Chondrocyte (in vitro differentiated cells): ENCODE measurements around the gene TANC1. TPM values are rescaled to one million over a fixed set of nuclear protein-coding genes. Genes with fewer than 3 reads are reported as not detected.

ENCODE experiments used
- DNase-seq: peaks from one replicate; pipeline ENCODE4 v3.0.0; 2021; ENCODE audit warnings: mixed read lengths, low spot score
- H3K27ac Mint-ChIP-seq: one replicate; pipeline ENCODE4 v1.8.0; 2021; ENCODE audit warnings: mild to moderate bottlenecking, moderate library complexity, mixed read lengths; ENCODE audit not compliant: unreplicated experiment
- H3K27me3 Mint-ChIP-seq: 2 replicates; pipeline ENCODE4 v1.8.0; 2021; ENCODE audit warnings: low read depth, mixed read lengths
- H3K36me3 Mint-ChIP-seq: 2 replicates; pipeline ENCODE4 v1.8.0; 2021; ENCODE audit warnings: low read depth, mixed read lengths
- H3K4me1 Mint-ChIP-seq: 2 replicates; pipeline ENCODE4 v1.8.0; 2021; ENCODE audit warnings: low read depth, mild to moderate bottlenecking, mixed read lengths
- H3K4me3 Mint-ChIP-seq: one replicate; pipeline ENCODE4 v1.8.0; 2021; ENCODE audit warnings: mild to moderate bottlenecking, moderate library complexity, mixed read lengths; ENCODE audit not compliant: unreplicated experiment
- H3K9me3 Mint-ChIP-seq: 2 replicates; pipeline ENCODE4 v1.8.0; 2021; ENCODE audit warnings: low read depth, mixed read lengths
- total RNA-seq: library from RNA; stranded (reverse); gene quantifications from 3 replicates; pipeline ENCODE4 v1.2.1, GENCODE V29; 2021
- TF ChIP-seq, protein P1 (sequence below): fragments of 200-600 bp; sonication (generic); IDR thresholded peaks from 2 replicates; pipeline ENCODE4 v1.5.0; 2021; ENCODE audit warnings: antibody characterized with exemption, mild to moderate bottlenecking, moderate library complexity

TANC1 gene
- total RNA-seq, 1 donor from 2014 or later = 29.5 TPM

DNA sequence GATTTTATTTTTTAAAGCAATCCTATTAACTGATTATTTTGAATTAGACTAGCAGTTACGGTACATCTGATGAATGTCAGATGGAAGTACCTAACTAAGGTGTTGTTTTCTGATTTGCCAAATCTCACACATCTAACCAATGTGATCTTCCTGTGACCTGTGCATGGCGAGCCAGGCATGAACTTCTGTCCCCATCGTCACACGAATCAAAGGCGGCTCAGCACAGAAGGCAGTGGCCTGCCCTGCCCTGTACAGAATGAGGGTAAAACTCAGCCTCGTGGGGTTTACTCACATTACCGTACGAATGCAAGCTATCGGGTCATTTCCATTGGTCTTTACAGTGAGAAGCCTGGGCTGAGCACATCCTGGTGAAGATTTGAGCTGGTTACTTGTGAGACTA is 230.8 kb downstream of the TANC1 start:
- Mint-ChIP-seq H3K9me3 (no peaks in the 10 kb centered on the region), H3K27ac (no peak overlapping the region), H3K36me3 (peaks cover 29% of the 10 kb centered on the region)

DNA sequence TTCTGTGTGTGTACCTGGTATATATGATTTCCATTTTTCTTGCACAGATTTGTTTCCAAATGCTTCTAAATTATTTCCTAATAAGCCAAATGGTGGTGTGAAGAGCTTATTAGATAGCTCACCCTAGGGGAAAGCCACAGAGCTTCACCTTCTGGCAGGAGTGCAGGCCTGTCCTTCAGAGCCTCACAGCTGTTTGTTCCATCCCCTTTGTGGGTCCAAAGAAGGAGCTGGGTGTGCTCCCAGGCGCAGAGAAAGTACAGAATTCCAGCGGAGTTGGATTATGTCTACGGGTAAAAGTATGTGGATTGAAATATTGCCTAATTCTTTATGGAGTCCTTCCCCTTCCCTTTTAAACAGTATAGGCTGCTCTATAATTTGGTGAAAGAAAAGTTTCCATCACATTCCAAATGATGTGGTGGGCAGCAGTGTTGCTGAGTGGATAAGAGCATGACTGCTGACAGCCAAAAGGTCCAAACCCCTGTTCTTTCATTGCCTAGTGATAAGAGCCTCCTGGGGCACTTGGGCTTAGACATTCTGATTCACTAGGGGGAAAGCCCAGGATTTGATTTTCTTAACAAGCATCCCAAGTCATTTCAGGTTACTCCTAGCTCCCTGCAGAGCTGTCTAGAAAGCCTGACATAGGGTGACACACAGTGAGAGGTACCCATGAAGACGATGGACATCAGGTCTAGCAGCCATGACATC is 231.5 kb downstream of the TANC1 start:
- TF ChIP-seq, protein P1, sequence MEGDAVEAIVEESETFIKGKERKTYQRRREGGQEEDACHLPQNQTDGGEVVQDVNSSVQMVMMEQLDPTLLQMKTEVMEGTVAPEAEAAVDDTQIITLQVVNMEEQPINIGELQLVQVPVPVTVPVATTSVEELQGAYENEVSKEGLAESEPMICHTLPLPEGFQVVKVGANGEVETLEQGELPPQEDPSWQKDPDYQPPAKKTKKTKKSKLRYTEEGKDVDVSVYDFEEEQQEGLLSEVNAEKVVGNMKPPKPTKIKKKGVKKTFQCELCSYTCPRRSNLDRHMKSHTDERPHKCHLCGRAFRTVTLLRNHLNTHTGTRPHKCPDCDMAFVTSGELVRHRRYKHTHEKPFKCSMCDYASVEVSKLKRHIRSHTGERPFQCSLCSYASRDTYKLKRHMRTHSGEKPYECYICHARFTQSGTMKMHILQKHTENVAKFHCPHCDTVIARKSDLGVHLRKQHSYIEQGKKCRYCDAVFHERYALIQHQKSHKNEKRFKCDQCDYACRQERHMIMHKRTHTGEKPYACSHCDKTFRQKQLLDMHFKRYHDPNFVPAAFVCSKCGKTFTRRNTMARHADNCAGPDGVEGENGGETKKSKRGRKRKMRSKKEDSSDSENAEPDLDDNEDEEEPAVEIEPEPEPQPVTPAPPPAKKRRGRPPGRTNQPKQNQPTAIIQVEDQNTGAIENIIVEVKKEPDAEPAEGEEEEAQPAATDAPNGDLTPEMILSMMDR = no peak
- H3K4me1 Mint-ChIP-seq = peaks cover 30% of the 10 kb centered on the region
- no peak for DNase-seq
- no peak overlapping the region for H3K4me3 Mint-ChIP-seq
- peaks cover 27% of the 10 kb centered on the region for H3K36me3 Mint-ChIP-seq
- no peaks in the 10 kb centered on the region for H3K27me3 Mint-ChIP-seq
- H3K9me3 Mint-ChIP-seq = no peaks in the 10 kb centered on the region
- H3K27ac Mint-ChIP-seq = no peak overlapping the region

More for the DNA sequence above, 230.8 kb downstream of the TANC1 start:
- TF ChIP-seq, protein P1 = no peak
- no peak for DNase-seq
- Mint-ChIP-seq H3K4me1 (peaks cover 30% of the 10 kb centered on the region), H3K27me3 (no peaks in the 10 kb centered on the region), H3K4me3 (no peak overlapping the region)

DNA sequence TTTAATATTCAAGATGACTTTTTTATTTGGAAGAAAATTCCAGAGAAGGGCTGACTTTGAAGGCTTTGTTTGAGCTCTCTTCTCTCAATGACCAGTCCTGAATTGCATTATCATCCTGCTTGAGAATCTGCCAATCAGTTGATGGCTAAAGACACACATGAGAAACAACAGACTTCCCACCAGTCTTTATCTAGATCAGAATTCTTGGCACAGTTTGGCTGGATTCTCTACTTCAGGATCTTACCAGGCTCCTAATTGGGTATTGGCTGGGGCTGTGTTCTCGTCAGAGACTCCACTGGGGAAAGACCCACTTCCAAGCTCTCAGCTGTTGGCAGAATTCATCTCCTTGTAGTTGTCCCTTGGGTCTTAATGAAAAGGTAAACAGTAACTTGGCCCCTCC is 232.1 kb downstream of the TANC1 start:
- Mint-ChIP-seq H3K9me3 (no peaks in the 10 kb centered on the region), H3K27me3 (no peaks in the 10 kb centered on the region), H3K4me3 (no peak overlapping the region), H3K4me1 (peaks cover 30% of the 10 kb centered on the region), H3K27ac (peak overlapping the region; percentile 8), H3K36me3 (peaks cover 30% of the 10 kb centered on the region)
- DNase-seq = no peak
- TF ChIP-seq, protein P1 = no peak

DNA sequence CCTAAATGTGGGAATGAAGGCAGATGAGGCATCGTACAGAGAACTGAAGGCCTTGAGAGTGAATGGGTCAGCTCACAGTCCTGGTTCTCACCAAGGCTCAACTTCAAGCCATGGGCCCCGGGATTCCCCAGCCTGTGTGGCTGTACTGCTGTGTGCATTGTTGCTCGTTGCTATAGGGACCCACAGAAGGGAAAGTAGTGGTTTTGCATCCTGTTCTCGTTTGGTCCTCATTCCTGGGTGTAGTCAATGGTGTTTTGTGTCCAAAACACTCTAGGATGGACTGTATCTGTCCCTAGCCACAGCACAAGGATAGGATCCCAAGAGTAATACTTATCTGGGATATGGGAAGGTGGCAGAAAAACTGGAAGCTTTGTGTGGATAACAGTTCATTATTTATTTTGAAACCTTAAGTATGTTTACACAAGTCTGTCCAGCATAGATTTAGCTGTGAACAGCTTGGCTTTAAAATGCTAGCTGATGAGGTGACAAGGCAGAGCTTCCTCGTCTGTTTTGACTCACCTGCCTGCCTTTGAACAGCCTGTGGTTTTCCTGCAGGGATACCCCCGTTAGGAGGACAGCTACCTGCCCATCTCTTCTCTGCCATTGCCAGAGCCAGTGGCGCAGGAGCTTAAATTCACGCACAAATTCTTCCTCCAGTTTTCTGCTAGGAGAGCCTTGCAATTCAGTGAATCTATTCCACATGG is 233.1 kb downstream of the TANC1 start:
- no peak for DNase-seq
- Mint-ChIP-seq H3K36me3 (peaks cover 32% of the 10 kb centered on the region), H3K27me3 (no peaks in the 10 kb centered on the region), H3K4me3 (no peak overlapping the region), H3K27ac (peak overlapping the region; percentile 96), H3K4me1 (peaks cover 31% of the 10 kb centered on the region), H3K9me3 (no peaks in the 10 kb centered on the region)
- TF ChIP-seq, protein P1 = no peak

DNA sequence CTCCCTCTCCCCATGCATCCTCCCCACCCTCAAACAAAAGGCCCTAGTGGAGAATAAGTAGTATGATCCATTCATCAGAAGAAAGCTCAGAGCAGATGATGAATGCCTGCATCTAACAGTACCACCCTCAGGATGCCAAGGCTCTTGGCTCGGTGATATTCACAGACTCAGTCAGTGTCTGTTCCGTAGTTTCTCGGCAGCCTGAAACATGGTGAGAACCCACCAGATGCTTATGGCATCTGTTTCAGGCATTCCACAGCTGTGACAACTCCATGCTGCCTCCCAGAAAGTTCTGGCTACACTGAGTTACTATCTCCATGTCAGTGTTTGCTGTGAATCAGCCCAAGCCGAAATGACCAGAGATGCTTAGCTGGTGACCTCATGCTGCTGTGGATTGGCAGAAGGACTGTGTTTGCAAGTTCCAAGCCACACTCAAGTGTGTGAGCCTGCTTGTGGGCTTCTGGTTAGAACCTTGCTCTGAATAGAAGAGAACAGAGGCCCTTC is 234.2 kb downstream of the TANC1 start:
- H3K4me1 Mint-ChIP-seq = peaks cover 29% of the 10 kb centered on the region
- peak overlapping the region; percentile 96 for H3K27ac Mint-ChIP-seq
- H3K36me3 Mint-ChIP-seq = peaks cover 27% of the 10 kb centered on the region

More for the DNA sequence above, 234.2 kb downstream of the TANC1 start:
- TF ChIP-seq, protein P1 = peak; percentile 54
- no peaks in the 10 kb centered on the region for H3K9me3 Mint-ChIP-seq
- no peak overlapping the region for H3K4me3 Mint-ChIP-seq
- no peaks in the 10 kb centered on the region for H3K27me3 Mint-ChIP-seq
- no peak for DNase-seq
